ENCODE measurements around the gene DOK7.

- TF ChIP-seq CTCF (IDR thresholded peaks at IDR 0.05) (no peak), POLR2A (IDR thresholded peaks at IDR 0.05) (no peak), EP300 (IDR thresholded peaks at IDR 0.05) (no peak)
These were observed 46.8 kb upstream of the DOK7 start for GRCh38 chr4:3416270-3416669.
